Activated CD8-positive, alpha-beta T cell treated with anti-CD3 and anti-CD28 coated beads for 36 hours (primary cell): ENCODE results near the gene RASD2. TPM values are rescaled to one million over a fixed set of nuclear protein-coding genes. Genes with fewer than 3 reads are reported as not detected.

Experiments
- ATAC-seq: fragments of 200-7000 bp; cut with Tn5 transposase; one replicate; pipeline ENCODE4 v1.10.0; 2021; ENCODE audit warnings: mild to moderate bottlenecking, moderate library complexity
- CTCF ChIA-PET: fragments of 350-600 bp; sonication (Branson Sonifier 250); formaldehyde crosslinking; loops from one replicate; lab custom pipeline; 2021; ENCODE audit warnings: antibody characterized with exemption; lab: Charles Lee
- POLR2A ChIA-PET: fragments of 350-600 bp; sonication (Branson Sonifier 250); formaldehyde crosslinking; loops from one replicate; lab custom pipeline; 2021; ENCODE audit warnings: antibody characterized with exemption; lab: Charles Lee
- DNase-seq: peaks from one replicate; pipeline ENCODE4 v3.0.0-alpha.2; 2020
- H3K27ac Mint-ChIP-seq: one replicate; pipeline ENCODE4 v1.8.0; 2021; ENCODE audit warnings: mild to moderate bottlenecking, mixed read lengths
- H3K27me3 Mint-ChIP-seq: one replicate; pipeline ENCODE4 v1.8.0; 2021; ENCODE audit warnings: mixed read lengths
- H3K36me3 Mint-ChIP-seq: one replicate; pipeline ENCODE4 v1.8.0; 2021; ENCODE audit warnings: low read depth, mixed read lengths
- H3K4me1 Mint-ChIP-seq: one replicate; pipeline ENCODE4 v1.8.0; 2021; ENCODE audit warnings: low read depth, mixed read lengths
- H3K4me3 Mint-ChIP-seq: one replicate; pipeline ENCODE4 v1.8.0; 2021; ENCODE audit warnings: mild to moderate bottlenecking, moderate library complexity, mixed read lengths
- H3K9me3 Mint-ChIP-seq: one replicate; pipeline ENCODE4 v1.8.0; 2021; ENCODE audit warnings: mixed read lengths
- CTCF ChIP-seq: fragments of 200-600 bp; IDR thresholded peaks from one replicate; pipeline ENCODE4 v1.8.0; 2022; ENCODE audit warnings: antibody characterized with exemption, mild to moderate bottlenecking
- intact Hi-C: fragments of 100-400 bp; cut with micrococcal nuclease; formaldehyde crosslinking; loops from one replicate; pipeline ENCODE4 v1.10.0; 2022
- total RNA-seq, 2 experiments: library from RNA; stranded (reverse); gene quantifications; one replicate each; pipeline ENCODE4 v1.2.3, GENCODE V29; 2021

RASD2 gene
- total RNA-seq, 2 experiments from 2014 or later, result not detected

DNA sequence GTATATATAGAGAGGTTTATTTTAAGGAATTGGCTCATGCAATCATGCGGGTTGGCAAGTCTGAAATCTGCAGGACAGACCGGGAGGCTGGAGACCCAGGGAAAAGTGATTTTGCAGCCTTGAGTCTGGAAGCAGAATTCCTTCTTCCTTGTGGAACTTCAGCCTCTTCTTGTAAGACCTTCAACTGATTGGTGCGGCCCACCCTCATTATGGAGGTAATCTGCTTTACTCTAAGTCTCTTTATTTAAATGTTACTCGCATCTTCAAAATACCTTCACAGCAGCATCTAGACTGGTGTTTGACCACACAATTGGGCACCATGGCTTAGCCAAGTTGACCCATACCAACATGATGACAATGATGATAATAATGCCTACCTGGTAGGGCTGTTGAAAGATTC is 58.7 kb downstream of the RASD2 start:
- no peaks in the 10 kb centered on the region for H3K36me3 Mint-ChIP-seq
- POLR2A ChIA-PET, result no interaction called here
- H3K27me3 Mint-ChIP-seq, result peaks cover 2% of the 10 kb centered on the region
- CTCF ChIA-PET, result no interaction called here
- intact Hi-C loops, result no loop called here
- H3K27ac Mint-ChIP-seq, result no peak overlapping the region
- no peaks in the 10 kb centered on the region for H3K9me3 Mint-ChIP-seq
- DNase-seq (no peak), ATAC-seq (no peak)
- H3K4me1 Mint-ChIP-seq, result no peaks in the 10 kb centered on the region
- no peak overlapping the region for H3K4me3 Mint-ChIP-seq
- TF ChIP-seq CTCF, result no peak

DNA sequence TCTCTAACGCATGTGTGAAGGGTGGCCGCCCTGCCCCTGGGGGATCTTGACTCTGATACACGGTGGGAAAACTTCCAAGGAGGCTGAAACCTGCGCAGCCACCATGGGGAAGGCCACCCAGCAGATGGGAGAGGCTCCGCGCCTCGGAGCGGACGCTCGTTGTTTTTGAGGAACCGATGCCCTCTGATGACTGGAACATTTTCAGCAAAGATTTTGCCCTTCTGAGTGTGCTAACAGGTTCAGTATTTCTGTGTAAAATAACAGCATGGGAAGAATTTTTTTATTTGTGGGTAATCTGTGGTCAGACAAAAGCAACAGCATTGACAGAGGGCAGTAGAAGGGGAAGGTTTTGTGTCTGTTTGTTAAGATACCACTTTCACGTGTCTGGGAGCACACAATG is 59.8 kb downstream of the RASD2 start:
- intact Hi-C loops, result no loop called here
- Mint-ChIP-seq H3K36me3 (no peaks in the 10 kb centered on the region), H3K27me3 (peaks cover 4% of the 10 kb centered on the region), H3K9me3 (no peaks in the 10 kb centered on the region), H3K4me1 (peaks cover 8% of the 10 kb centered on the region), H3K4me3 (no peak overlapping the region), H3K27ac (no peak overlapping the region)
- DNase-seq (no peak), ATAC-seq (no peak)
- ChIA-PET POLR2A (no interaction called here), CTCF (no interaction called here)
- TF ChIP-seq CTCF, result no peak

- Mint-ChIP-seq H3K36me3 (no peaks in the 10 kb centered on the region), H3K27me3 (peaks cover 4% of the 10 kb centered on the region), H3K27ac (no peak overlapping the region), H3K4me3 (no peak overlapping the region), H3K4me1 (peaks cover 9% of the 10 kb centered on the region), H3K9me3 (no peaks in the 10 kb centered on the region)
- CTCF ChIA-PET, result no interaction called here
- DNase-seq (no peak), ATAC-seq (no peak)
- intact Hi-C loops, result no loop called here
- POLR2A ChIA-PET, result no interaction called here
- no peak for TF ChIP-seq CTCF
Measured at GRCh38 chr22:35601013-35601580, 60.5 kb downstream of the RASD2 start.

- no peak for TF ChIP-seq CTCF
- CTCF ChIA-PET, result no interaction called here
- Mint-ChIP-seq H3K27ac (no peak overlapping the region), H3K27me3 (peaks cover 4% of the 10 kb centered on the region), H3K4me3 (no peak overlapping the region), H3K4me1 (peaks cover 9% of the 10 kb centered on the region), H3K9me3 (no peaks in the 10 kb centered on the region), H3K36me3 (no peaks in the 10 kb centered on the region)
- DNase-seq (peak; percentile 26), ATAC-seq (peak; percentile 54)
- POLR2A ChIA-PET, result no interaction called here
- intact Hi-C loops, result no loop called here
Measured at GRCh38 chr22:35601743-35602615, 61.3 kb downstream of the RASD2 start.

Other genes starting within 250 kb of the RASD2 start
- gene TOM1, start 240.9 kb upstream of the RASD2 start, total RNA-seq, result 10 to 100 TPM; 16.2 to 20.0 TPM
- gene HMOX1, start 159.7 kb upstream of the RASD2 start, total RNA-seq, result under 1 TPM in 1 of 2 experiments, not detected in 1; 0.22 TPM
- 100 to 1,000 TPM; 318 to 319 TPM for gene MCM5, start 140.7 kb upstream of the RASD2 start, total RNA-seq
- gene MB, start 76.5 kb downstream of the RASD2 start, total RNA-seq, result not detected
- 10 to 100 TPM; 37.1 to 38.0 TPM for gene APOL6, start 107.6 kb downstream of the RASD2 start, total RNA-seq
- not detected for gene APOL5, start 177.0 kb downstream of the RASD2 start, total RNA-seq